Activated effector memory CD4-positive, alpha-beta T cell treated with anti-CD3 and anti-CD28 coated beads, Interleukin-2, amount 50 U/mL, for 16 hours (primary cell): Measurements from ENCODE around the gene ADAT3.

ENCODE experiments used
- DNase-seq: peaks from one replicate; pipeline ENCODE4 v3.0.0-alpha.2; 2020

Gene ADAT3

GRCh38 chr19:1942934-1943555, 37.8 kb downstream of the ADAT3 start:
- no peak for DNase-seq

- no peak for DNase-seq
These were observed 38.5 kb downstream of the ADAT3 start for GRCh38 chr19:1943661-1944087.

GRCh38 chr19:1944088-1944915, 39.1 kb downstream of the ADAT3 start:
- DNase-seq: no peak

- DNase-seq: no peak
These were observed 39.8 kb downstream of the ADAT3 start for GRCh38 chr19:1944916-1945561.

GRCh38 chr19:1945899-1946298, 40.7 kb downstream of the ADAT3 start:
- DNase-seq: peak; percentile 74

- no peak for DNase-seq
These were observed 42.5 kb downstream of the ADAT3 start for GRCh38 chr19:1947651-1948209.

- DNase-seq: no peak
These were observed 44.3 kb downstream of the ADAT3 start for GRCh38 chr19:1949304-1950101.

- no peak for DNase-seq
These were observed 45.4 kb downstream of the ADAT3 start for GRCh38 chr19:1950640-1951039.

- DNase-seq: no peak
These were observed 47.4 kb downstream of the ADAT3 start for GRCh38 chr19:1952635-1953034.

- DNase-seq: no peak
These were observed 47.8 kb downstream of the ADAT3 start for GRCh38 chr19:1953037-1953436.

- DNase-seq: no peak
These were observed 48.4 kb downstream of the ADAT3 start for GRCh38 chr19:1953441-1954094.

- DNase-seq: no peak
These were observed 49.3 kb downstream of the ADAT3 start for GRCh38 chr19:1954532-1954933.

- DNase-seq: no peak
These were observed 50.2 kb downstream of the ADAT3 start for GRCh38 chr19:1955171-1956121.

- DNase-seq: no peak
These were observed 50.9 kb downstream of the ADAT3 start for GRCh38 chr19:1956122-1956494.

GRCh38 chr19:1956868-1957492, 51.8 kb downstream of the ADAT3 start:
- no peak for DNase-seq

- DNase-seq: no peak
These were observed 52.5 kb downstream of the ADAT3 start for GRCh38 chr19:1957562-1958248.

- no peak for DNase-seq
These were observed 54.9 kb downstream of the ADAT3 start for GRCh38 chr19:1959928-1960589.

- no peak for DNase-seq
These were observed 56.0 kb downstream of the ADAT3 start for GRCh38 chr19:1961000-1961883.
